OCI-LY7 (cell line): ENCODE results near the gene LPP. TPM values are rescaled to one million over a fixed set of nuclear protein-coding genes. Genes with fewer than 3 reads are reported as not detected.

ENCODE experiments used
- BruUV-seq: library from RNA; stranded (reverse); fragments of 400-500 nt; replicated peaks from 2 replicates; lab custom pipeline; 2021; lab: Mats Ljungman, UMichigan
- CTCF ChIA-PET: fragments of 300-600 bp; sonication (Branson Sonifier 250); formaldehyde crosslinking; loops from one replicate; lab custom pipeline; 2022; ENCODE audit warnings: antibody characterized with exemption; ENCODE audit not compliant: unreplicated experiment; lab: Charles Lee
- POLR2A ChIA-PET: fragments of 300-600 bp; sonication (Branson Sonifier 250); formaldehyde crosslinking; loops from one replicate; lab custom pipeline; 2022; ENCODE audit warnings: antibody characterized with exemption; lab: Charles Lee
- DNase-seq: peaks from one replicate; pipeline ENCODE4 v3.0.0-alpha.2; 2015; ENCODE audit warnings: low spot score
- H2AFZ ChIP-seq: fragments of 200-600 bp; sonication (generic), shearing (Covaris generic); 2 replicates; pipeline ENCODE4 v1.6.1; 2014; ENCODE audit warnings: mild to moderate bottlenecking, antibody characterized with exemption, low read length, moderate library complexity
- H3K27ac ChIP-seq: fragments of 200-600 bp; sonication (generic); 2 replicates; pipeline ENCODE4 v1.5.1; 2014; ENCODE audit warnings: mixed run types, low read depth, mild to moderate bottlenecking, moderate library complexity, low read length, inconsistent platforms; ENCODE audit not compliant: poor library complexity, severe bottlenecking
- H3K36me3 ChIP-seq: fragments of 200-600 bp; sonication (generic); 2 replicates; pipeline ENCODE4 v1.6.1; 2014; ENCODE audit warnings: mild to moderate bottlenecking, antibody characterized with exemption, low read length, moderate library complexity, mixed read lengths; ENCODE audit not compliant: insufficient read depth
- H3K4me1 ChIP-seq: fragments of 200-600 bp; sonication (generic); 2 replicates; pipeline ENCODE4 v1.5.1; 2014; ENCODE audit warnings: mild to moderate bottlenecking, low read length; ENCODE audit not compliant: insufficient read depth, poor library complexity, severe bottlenecking
- H3K4me2 ChIP-seq: fragments of 200-600 bp; sonication (generic); 2 replicates; pipeline ENCODE4 v1.6.1; 2014; ENCODE audit warnings: mild to moderate bottlenecking, low read length
- H3K4me3 ChIP-seq: fragments of 200-600 bp; sonication (generic); 2 replicates; pipeline ENCODE4 v1.5.1; 2014; ENCODE audit warnings: mild to moderate bottlenecking, low read depth, low read length; ENCODE audit not compliant: poor library complexity, severe bottlenecking
- H3K79me2 ChIP-seq: fragments of 200-600 bp; sonication (generic); 2 replicates; pipeline ENCODE4 v1.6.1; 2016; ENCODE audit warnings: low read depth, mild to moderate bottlenecking, low read length, moderate library complexity, mixed read lengths; ENCODE audit not compliant: insufficient read depth
- H3K9me2 ChIP-seq: fragments of 200-600 bp; sonication (generic); 2 replicates; pipeline ENCODE4 v1.6.1; 2016; ENCODE audit warnings: mild to moderate bottlenecking, low read length, mixed read lengths; ENCODE audit not compliant: insufficient read depth
- H3K9me3 ChIP-seq: fragments of 200-600 bp; sonication (generic); 2 replicates; pipeline ENCODE4 v1.6.1; 2014; ENCODE audit warnings: mild to moderate bottlenecking, mixed run types, low read length, mixed read lengths
- H4K20me1 ChIP-seq: fragments of 200-600 bp; sonication (generic); 2 replicates; pipeline ENCODE4 v1.6.1; 2014; ENCODE audit warnings: mild to moderate bottlenecking, antibody characterized with exemption, low read length, moderate library complexity, mixed read lengths; ENCODE audit not compliant: insufficient read depth
- EZH2phosphoT487 ChIP-seq: fragments of 200-600 bp; sonication (generic); IDR thresholded peaks from 2 replicates; pipeline ENCODE4 v1.6.1; 2018; ENCODE audit warnings: low read depth, borderline replicate concordance, mild to moderate bottlenecking, mixed run types, antibody characterized with exemption, low read length, moderate library complexity, mixed read lengths
- intact Hi-C: fragments of 100-400 bp; cut with micrococcal nuclease; formaldehyde crosslinking; loops from one replicate; pipeline ENCODE4 v1.10.0; 2022; ENCODE audit not compliant: unreplicated experiment
- total RNA-seq, 2 experiments: library from RNA; depleted of rRNA in 1 of 2; stranded (reverse); fragments of >200 nt in 1 of 2; shearing (Covaris generic) in 1 of 2; gene quantifications; 2 replicates each; pipeline ENCODE4 v1.2.3, GENCODE V29; 2014 to 2022
- TF ChIP-seq, protein P1 (sequence below): fragments of 200-600 bp; sonication (generic); conservative IDR thresholded peaks from 2 replicates; pipeline ENCODE4 v1.5.1; 2014; ENCODE audit warnings: mild to moderate bottlenecking, antibody characterized with exemption, low read length, moderate library complexity, mixed read lengths

Gene LPP
- total RNA-seq, 2 experiments from 2014 or later, result 10.9 to 119 TPM

DNA sequence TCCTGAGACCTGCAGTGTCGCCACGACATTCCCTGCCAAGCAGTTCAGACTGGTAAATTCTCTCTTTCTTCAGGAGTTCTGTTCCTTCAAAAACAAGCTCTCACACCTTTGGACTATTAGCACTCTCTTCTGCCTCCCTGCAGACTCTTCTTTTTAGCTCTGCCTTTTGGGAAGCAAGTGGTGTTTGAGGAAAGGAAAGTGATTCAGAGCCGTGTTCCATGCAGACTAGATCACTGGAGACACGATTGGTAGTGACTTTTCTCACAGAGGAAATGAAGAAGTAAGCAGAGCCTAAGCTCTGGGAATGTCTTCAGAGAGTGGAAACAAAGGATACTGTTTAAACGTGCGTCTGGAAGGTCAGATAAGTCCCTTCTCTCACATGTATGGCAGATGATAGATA lies 747.2 kb downstream of the LPP start:
- ChIA-PET CTCF (no interaction called here), POLR2A (interaction anchor here (0.6 to 1.3 kb wide), 2 partner anchors 15 to 521 kb away, joined by 3 to 4 read pairs; no protein-coding TSS in a partner anchor)
- BruUV-seq, result no TSS peak

DNA sequence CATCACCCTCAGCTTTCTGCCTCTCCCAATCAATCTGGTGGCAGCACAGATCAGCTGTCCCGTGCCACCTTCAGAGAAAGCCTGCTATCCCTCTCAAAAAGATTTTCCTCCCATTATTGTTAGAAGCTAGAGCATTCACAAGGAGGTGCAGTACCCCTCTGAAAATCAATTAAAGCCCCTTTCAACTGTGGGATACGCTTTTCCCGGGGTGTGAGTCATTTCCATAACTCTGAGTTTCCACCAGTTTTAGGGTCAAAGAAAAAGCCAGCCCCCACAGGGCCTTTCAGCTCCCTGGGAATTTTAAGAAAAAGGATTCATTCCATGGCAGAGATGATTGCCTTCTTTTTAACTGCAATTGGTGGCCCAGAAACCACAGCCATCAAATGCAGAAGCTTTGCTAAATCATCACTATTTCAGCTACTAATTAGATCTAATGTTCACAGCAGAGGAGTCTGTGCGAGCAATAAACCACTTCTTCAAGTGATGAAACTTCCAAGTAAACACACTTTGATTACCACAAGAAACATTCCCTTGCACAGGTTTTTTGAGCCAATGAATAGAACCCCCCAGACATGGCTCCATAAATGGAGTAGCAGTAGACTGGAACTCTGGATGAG lies 747.8 kb downstream of the LPP start:
- no TSS peak for BruUV-seq
- Histone ChIP-seq H3K4me3 (no peak overlapping the region), H3K79me2 (no peaks in the 10 kb centered on the region), H3K9me2 (no peaks in the 10 kb centered on the region), H2AFZ (no peak overlapping the region), H4K20me1 (no peaks in the 10 kb centered on the region), H3K4me2 (no peak overlapping the region), H3K4me1 (no peaks in the 10 kb centered on the region), H3K9me3 (no peaks in the 10 kb centered on the region), H3K27ac (no peak overlapping the region), H3K36me3 (no peaks in the 10 kb centered on the region)
- TF ChIP-seq EZH2phosphoT487, result no peak
- TF ChIP-seq, protein P1, sequence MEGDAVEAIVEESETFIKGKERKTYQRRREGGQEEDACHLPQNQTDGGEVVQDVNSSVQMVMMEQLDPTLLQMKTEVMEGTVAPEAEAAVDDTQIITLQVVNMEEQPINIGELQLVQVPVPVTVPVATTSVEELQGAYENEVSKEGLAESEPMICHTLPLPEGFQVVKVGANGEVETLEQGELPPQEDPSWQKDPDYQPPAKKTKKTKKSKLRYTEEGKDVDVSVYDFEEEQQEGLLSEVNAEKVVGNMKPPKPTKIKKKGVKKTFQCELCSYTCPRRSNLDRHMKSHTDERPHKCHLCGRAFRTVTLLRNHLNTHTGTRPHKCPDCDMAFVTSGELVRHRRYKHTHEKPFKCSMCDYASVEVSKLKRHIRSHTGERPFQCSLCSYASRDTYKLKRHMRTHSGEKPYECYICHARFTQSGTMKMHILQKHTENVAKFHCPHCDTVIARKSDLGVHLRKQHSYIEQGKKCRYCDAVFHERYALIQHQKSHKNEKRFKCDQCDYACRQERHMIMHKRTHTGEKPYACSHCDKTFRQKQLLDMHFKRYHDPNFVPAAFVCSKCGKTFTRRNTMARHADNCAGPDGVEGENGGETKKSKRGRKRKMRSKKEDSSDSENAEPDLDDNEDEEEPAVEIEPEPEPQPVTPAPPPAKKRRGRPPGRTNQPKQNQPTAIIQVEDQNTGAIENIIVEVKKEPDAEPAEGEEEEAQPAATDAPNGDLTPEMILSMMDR, result no peak
- intact Hi-C loops, result no loop called here
- CTCF ChIA-PET, result no interaction called here
- DNase-seq, result no peak
- POLR2A ChIA-PET, result interaction anchor here (0.7 to 1.3 kb wide), 2 partner anchors 14 to 1197 kb away, joined by 3 to 4 read pairs; no protein-coding TSS in a partner anchor

More for the DNA sequence above, 747.2 kb downstream of the LPP start:
- H3K36me3 ChIP-seq, result no peaks in the 10 kb centered on the region
- H3K9me3 ChIP-seq, result no peaks in the 10 kb centered on the region
- TF ChIP-seq, protein P1, result no peak
- TF ChIP-seq EZH2phosphoT487, result no peak
- no peak overlapping the region for H3K4me3 ChIP-seq
- H4K20me1 ChIP-seq, result no peaks in the 10 kb centered on the region
- H3K79me2 ChIP-seq, result no peaks in the 10 kb centered on the region
- no peak overlapping the region for H3K27ac ChIP-seq
- H3K9me2 ChIP-seq, result no peaks in the 10 kb centered on the region
- H3K4me2 ChIP-seq, result no peak overlapping the region
- no peaks in the 10 kb centered on the region for H3K4me1 ChIP-seq
- H2AFZ ChIP-seq, result no peak overlapping the region
- intact Hi-C loops, result no loop called here
- no peak for DNase-seq

DNA sequence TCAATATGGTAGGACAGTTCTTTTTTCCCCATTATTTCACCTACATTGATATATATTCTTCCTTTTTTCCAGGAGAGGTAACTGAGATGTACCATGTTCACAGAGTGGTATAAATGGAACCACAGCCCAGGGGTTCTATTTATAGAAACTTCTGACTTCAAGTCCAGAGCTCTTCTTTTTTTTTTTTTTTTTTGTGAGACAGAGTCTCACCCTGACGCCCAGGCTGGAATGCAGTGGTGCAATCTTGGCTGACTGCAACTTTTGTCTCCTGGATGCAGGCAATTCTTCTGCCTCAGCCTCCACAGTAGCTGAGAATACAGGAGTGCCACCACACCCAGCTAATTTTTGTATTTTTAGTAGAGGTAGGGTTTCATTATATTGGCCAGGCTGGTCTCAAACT lies 750.7 kb downstream of the LPP start:
- H4K20me1 ChIP-seq, result no peaks in the 10 kb centered on the region
- no peak for TF ChIP-seq EZH2phosphoT487
- TF ChIP-seq, protein P1, result no peak
- no peaks in the 10 kb centered on the region for H3K9me3 ChIP-seq
- H3K4me2 ChIP-seq, result no peak overlapping the region
- POLR2A ChIA-PET, result interaction anchor here (0.6 to 0.7 kb wide), 3 partner anchors 464 to 1241 kb away, joined by 3 to 4 read pairs (median 3); no protein-coding TSS in a partner anchor
- intact Hi-C loops, result no loop called here
- H3K4me1 ChIP-seq, result no peaks in the 10 kb centered on the region
- BruUV-seq, result no TSS peak
- H3K4me3 ChIP-seq, result no peak overlapping the region
- H3K79me2 ChIP-seq, result no peaks in the 10 kb centered on the region
- no peaks in the 10 kb centered on the region for H3K9me2 ChIP-seq
- no peak overlapping the region for H3K27ac ChIP-seq
- no peak overlapping the region for H2AFZ ChIP-seq
- H3K36me3 ChIP-seq, result no peaks in the 10 kb centered on the region
- CTCF ChIA-PET, result no interaction called here
- no peak for DNase-seq
